Peyer's patch (tissue), 4 donors: ENCODE measurements around the gene LRRC25.
"Not testable (repeated sequence)": the region's sequence is repeated elsewhere in the genome, so short reads cannot be mapped to it uniquely, and the experiment has no call there.

ENCODE experiments used
- CTCF ChIP-seq, 6 experiments: fragments of 450-650 bp in 4 of 6; fragments of 200-600 bp in 2 of 6; sonication (generic) in 1 of 6; IDR thresholded peaks; one replicate each; pipeline ENCODE4 v1.5.1; 2017 to 2019; ENCODE audit warnings: antibody characterized with exemption in 6 of 6, mild to moderate bottlenecking in 3 of 6, moderate library complexity in 1 of 6
- POLR2A ChIP-seq, 2 donors: fragments of 450-650 bp; IDR thresholded peaks; one replicate each; pipeline ENCODE4 v1.5.1; 2017; ENCODE audit warnings: antibody characterized with exemption in 2 of 2, mild to moderate bottlenecking in 2 of 2, moderate library complexity in 2 of 2

DNA sequence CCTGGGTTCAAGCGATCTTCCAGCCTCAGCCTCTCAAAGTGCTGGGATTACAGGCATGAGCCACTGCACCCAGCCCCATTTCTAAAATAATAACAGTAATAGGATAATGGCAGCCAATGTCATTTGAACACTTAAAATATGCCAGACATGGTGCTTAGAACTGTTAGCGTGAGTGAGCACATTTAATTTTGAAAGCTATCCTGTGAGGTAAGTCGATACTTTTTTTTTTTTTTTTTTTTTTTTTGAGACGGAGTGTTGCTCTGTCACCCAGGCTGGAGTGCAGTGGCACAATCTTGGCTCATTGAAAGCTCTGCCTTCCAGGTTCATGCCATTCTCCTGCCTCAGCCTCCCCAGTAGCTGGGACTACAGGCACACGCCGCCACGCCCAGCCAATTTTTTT is 42.7 kb downstream of the LRRC25 start:
- not testable (repeated sequence) for TF ChIP-seq CTCF, POLR2A (IDR thresholded peaks at IDR 0.05)
